ENCODE results near the gene AWAT2. TPM values are rescaled to one million over a fixed set of nuclear protein-coding genes. Genes with fewer than 3 reads are reported as not detected.

The AWAT2 gene
- polyA plus RNA-seq (ENCODE audit: insufficient read depth in 1 of 5, insufficient read length in 5 of 5, low replicate concordance in 1 of 5), result not detected
- long read RNA-seq, donor 1, result 0 reads
- long read RNA-seq, donor 2, result 0 reads
- long read RNA-seq, donor 3, result 0 reads
- long read RNA-seq, donor 4, result 0 reads
- long read RNA-seq, donor 5, result 0 reads
- long read RNA-seq, donor 6, result 0 reads
- long read RNA-seq, donor 7, result 0 reads
- long read RNA-seq, donor 8, result 0 reads

GRCh38 chrX:70049925-70050324, at the start of gene AWAT2:
Gene AWAT2 (minus strand): TSS chrX:70049938. CDS start chrX:70049932, 6 bp downstream.
- DNase-seq, result no peak

GRCh38 chrX:70096052-70096451, 46.3 kb upstream of the AWAT2 start:
- DNase-seq, result no peak

- DNase-seq, result no peak
Observed at GRCh38 chrX:70092247-70092646, 42.5 kb upstream of the AWAT2 start.

GRCh38 chrX:70089604-70090297, 40.0 kb upstream of the AWAT2 start:
- no peak for DNase-seq

- no peak for DNase-seq
Observed at GRCh38 chrX:70088751-70089150, 39.0 kb upstream of the AWAT2 start.

- DNase-seq, result peak; percentile 20 to 34
Observed at GRCh38 chrX:70087857-70088630, 38.3 kb upstream of the AWAT2 start.

- DNase-seq, result no peak
Observed at GRCh38 chrX:70084592-70085240, 35.0 kb upstream of the AWAT2 start.

GRCh38 chrX:70082723-70083122, 33.0 kb upstream of the AWAT2 start:
- DNase-seq, result no peak

- DNase-seq, result no peak
Observed at GRCh38 chrX:70079870-70080269, 30.1 kb upstream of the AWAT2 start.

GRCh38 chrX:70079297-70079696, 29.6 kb upstream of the AWAT2 start:
- no peak for DNase-seq

- DNase-seq, result no peak
Observed at GRCh38 chrX:70066646-70067045, 16.9 kb upstream of the AWAT2 start.

- no peak for DNase-seq
Observed at GRCh38 chrX:70062961-70063550, 13.3 kb upstream of the AWAT2 start.

GRCh38 chrX:70062076-70062475, 12.3 kb upstream of the AWAT2 start, which contains the start of gene OTUD6A:
Gene OTUD6A (plus strand): TSS chrX:70062457. CDS start chrX:70062525, 68 bp downstream.
- DNase-seq, result no peak

GRCh38 chrX:70054391-70054790, 4.7 kb upstream of the AWAT2 start:
- DNase-seq, result no peak

- no peak for DNase-seq
Observed at GRCh38 chrX:70052895-70053615, 3.3 kb upstream of the AWAT2 start.

GRCh38 chrX:70049406-70049805, 332 bp downstream of the AWAT2 start:
- DNase-seq, result no peak

- no peak for DNase-seq
Observed at GRCh38 chrX:70046978-70047377, 2.8 kb downstream of the AWAT2 start.

GRCh38 chrX:70044541-70045245, 5.0 kb downstream of the AWAT2 start:
- DNase-seq, result no peak

GRCh38 chrX:70043685-70044084, 6.1 kb downstream of the AWAT2 start:
- no peak for DNase-seq

Measured in right lung (tissue), 10 donors.